ENCODE data around the gene LENG1.

The LENG1 gene

DNA sequence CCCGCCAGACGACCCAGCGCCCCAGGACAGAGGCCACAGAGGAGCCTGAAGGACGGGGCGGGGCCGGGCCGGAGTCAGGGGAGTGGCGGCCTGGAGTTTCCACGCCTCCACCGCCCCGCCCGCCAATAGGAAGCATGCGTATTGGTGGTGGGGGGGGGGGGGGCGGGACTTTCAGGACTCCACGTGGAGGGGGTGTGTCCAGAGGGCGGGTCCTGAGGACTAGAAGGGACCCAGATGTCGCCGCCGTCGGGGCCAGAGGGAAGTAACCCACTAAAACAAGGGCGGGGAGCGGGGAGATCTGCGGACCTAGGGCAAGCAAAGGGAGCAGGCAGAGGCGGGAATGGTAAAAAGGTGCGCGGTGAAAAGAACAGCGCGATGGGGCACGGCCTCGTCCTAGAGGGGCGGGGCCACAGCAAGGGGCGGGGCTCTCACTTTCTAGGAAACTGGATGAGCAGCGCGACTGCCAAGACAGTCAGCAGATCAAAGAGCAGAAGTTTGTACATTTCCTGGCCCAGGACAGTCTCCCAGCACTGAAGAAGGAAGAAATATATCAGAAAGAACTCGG, 2.8 kb upstream of the LENG1 start:
- DNase-seq = peak; percentile 75

DNA sequence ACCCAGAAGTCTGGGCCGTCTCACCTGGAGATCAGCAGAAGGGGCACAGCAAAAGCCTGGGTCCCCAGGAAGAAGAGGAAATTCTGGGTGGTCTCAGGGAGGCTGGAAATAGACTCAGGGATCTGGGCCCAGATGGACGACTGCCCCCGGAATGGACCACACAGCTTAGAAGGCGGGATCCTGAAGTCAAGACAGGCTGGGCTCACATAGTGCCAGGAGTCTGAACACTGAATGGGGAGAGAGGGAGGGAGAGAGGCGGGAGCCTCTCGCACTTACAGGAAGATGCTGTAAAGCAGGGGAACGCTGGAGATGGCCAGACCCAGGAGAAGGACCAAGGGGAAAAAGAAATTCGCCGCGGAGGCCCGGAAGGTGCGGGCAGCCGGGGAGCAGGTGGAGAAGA, 1.3 kb upstream of the LENG1 start:
- DNase-seq = no peak

DNA sequence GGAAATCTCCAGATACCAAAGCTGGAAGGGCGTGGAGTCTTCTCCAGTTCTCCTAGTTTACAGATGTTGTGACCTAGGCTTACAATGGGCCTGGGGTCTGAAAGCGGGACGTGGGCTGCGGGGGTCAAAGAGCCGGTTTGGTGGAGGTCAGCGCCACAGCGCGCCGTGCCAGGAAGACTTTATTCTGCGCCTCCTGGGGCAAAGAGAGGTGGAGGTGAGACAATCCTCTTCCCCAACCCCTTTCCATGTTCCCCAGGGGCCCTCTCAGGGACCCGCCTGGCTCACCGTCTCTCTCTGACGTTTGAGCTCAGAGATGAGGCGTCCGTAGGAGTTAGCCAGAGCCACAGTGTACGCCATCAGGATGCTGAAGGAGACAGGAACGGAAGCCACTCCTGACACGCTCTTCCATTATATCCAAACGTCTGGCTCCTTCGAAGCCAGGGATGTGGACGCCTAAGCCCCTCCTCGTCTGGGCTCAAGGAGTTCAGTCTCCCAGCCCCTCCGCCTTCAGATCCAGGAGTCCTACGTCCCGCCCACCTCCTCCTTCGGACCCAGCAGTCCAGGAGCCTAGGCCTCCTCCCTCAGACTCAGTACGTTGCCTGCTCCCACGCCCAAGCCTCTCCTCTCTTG, 776 bp upstream of the LENG1 start:
- DNase-seq = no peak

DNA sequence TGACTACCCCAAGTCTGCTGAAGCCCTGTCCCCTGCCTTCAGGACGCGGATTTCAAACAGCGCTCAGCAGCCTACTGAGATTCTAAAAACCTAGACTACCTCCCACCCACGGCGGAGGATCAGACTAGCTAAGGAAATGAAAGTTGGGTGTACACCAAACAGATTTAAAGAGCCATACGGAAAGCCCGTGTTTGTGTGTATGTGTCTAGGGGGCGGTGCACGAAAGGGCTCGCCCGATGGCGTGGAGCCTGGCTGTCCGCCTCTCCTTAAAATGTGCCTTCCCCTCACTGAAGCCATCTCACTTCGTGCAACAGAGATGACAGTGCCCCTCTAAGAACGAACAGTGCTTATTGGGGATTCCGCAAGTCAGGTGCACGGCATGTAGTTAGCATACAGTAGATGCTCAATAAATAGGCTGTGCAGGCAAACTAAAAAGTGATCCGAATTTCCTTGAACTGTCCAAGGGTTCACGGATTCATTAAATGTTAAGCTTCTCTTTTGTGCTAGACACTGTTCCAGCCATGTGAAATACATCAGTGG, 639 bp downstream of the LENG1 start:
- no peak for DNase-seq

DNA sequence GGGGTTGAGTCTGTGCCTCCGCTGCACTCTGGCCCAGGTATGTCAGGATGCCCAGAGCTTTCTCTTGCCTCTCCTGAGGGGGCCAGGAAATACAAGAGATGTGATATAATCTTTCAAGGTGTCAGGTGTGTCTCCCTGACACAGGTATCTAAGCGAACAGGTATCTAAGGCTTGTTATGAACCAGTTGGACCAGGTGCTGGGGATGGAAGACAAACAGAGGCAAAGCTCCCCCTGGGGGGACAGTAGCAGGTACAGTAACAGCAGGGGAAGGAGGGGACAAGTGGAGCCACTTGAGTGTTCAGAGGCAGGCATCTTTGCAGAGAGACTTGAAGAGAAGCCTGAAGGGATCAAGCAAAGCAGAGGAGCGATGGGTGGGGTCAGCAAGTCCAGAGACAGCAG, 2.6 kb downstream of the LENG1 start:
- no peak for DNase-seq

DNA sequence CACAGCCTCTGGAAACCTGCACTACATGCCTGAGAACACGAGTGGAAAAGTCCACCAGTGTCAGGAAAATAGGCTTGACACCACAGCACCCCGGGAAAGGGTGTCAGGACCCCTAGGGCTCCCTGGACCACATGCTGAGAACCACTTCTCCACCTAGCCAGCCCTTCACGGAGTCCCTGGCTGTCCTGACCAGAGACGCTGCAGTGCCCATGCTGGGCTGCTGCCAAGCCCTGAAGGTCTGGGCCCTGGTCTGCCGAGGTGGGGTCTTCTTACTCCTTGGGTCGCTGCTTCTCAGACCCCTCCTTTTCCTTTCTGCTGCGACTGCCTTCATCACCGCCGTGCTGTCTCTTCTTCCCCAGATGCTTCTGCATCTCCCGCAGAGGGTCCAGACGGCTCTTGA, 3.0 kb downstream of the LENG1 start:
- DNase-seq = no peak

DNA sequence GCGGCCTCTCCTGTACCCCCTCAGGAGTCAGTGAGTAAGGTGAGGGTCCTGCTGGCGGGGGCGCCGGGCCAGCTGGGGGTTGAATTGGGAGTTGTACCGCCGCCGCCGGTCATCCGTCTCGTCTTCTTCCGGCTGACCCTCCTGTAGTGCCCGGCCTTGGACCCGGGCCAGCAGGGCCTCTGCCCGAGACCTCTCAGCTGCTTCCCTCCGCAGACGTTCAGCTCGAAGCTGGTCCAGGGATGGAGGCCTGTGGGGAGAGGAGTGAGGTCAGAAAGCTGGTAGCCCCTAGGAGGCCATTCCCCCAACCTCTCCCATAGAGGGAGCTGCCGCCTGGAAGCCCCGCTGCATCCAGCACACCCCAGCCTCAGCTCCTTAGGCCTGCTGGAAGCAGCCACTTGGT, 3.8 kb downstream of the LENG1 start:
- DNase-seq = no peak

DNA sequence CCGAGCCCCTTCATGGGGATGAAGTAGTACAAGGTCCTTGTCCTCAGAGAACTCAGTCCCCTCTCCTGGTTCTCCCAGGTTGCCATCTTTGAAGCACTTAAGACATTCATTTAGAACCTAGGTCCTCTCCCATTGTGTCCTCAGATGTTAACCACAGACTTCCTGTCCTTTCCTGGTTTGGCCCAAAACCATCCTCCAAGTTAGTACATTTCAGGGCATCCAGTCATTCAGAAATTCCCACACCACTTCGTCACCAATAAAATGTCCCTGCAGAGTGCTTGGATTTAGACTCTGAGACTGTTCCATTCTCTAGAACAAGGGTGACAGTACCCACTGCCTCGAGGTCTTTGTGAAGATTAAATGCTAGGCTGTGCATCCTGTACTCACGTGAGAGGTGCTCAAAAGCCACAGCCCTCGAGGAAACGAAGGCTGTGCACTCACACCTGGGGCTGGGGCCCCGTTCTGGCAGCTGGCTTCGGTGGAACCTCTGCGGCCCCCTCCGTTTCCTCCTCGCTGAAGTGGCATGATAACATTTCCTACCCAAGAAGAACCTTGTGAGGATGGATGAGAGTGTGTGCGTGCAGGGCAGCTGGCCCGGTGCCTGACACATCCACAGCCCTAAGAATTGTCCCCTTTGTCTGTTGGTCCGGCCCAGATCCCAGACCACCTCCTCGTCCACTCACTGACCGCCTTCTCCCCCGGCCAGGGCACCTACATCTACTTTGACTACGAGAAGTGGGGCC, 4.7 kb downstream of the LENG1 start:
- DNase-seq = no peak

DNA sequence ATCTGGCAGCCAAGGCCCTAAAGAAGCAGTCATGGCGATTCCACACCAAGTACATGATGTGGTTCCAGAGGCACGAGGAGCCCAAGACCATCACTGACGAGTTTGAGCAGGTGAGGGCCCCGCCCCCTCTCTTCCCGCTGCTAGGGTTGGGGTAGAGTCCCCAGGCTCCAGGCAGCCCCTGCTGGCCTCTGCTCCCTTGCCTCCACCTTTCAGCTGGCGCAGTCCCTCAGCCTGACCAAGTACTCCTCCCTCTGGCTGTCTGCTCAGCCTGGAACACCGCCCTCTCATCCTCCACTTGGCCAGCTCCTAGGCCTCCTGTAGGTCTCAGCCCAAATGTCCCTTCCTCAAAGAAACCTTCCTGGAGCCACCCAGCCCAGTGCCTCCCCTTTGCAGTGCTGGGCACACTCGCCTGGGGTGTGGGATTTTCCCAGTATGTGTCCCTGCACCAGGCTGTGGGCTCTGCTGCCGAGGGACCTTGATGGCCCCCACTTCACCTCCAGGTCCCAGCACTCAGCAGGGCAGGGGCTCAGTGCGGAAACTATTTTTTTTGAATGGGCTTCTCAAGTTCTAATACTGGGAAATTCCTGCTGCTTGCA, 5.7 kb downstream of the LENG1 start:
- no peak for DNase-seq

DNA sequence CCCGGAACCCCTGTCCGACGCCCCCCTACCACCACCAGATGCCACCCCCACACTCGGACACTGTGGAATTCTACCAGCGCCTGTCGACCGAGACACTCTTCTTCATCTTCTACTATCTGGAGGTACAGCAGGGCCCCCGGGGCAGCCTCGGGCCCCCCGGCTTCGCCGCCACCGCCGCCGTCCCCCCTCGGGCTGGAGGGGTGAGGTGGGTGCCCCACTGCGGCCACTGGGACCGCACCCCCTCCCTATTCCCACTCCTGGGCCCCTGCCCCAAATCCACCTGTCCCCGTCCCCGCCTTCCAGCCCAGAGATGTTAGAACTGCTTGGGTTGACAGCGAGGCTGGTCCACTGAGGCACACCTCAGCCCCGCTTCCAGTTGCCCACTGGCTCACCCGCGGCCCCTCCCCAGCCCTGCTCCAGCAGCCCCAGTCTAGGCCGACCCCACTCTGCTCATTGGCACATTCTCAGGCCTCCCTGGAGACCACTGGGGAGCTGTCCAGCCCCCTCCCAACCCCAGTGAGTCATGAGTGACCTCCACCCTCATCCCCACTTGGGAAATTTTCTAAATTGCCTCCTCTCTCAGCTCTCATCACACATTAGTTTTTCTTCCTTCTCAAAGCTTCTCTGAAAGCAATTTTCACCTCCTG, 6.5 kb downstream of the LENG1 start:
- no peak for DNase-seq

DNA sequence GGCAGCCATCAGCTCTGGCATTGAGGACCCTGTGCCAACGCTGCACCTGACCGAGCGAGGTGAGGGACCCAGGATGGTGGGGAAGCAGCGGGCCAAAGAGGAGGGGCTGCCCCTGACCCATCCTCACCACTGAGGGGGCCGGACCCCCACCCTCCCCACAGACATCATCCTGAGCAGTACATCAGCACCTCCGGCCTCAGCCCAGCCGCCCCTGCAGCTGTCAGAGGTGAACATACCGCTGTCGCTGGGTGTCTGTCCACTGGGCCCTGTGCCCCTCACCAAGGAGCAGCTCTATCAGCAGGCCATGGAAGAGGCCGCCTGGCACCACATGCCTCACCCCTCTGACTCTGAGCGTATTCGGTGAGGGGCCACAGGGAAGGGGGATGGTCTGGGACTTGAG, 7.3 kb downstream of the LENG1 start:
- DNase-seq = no peak

DNA sequence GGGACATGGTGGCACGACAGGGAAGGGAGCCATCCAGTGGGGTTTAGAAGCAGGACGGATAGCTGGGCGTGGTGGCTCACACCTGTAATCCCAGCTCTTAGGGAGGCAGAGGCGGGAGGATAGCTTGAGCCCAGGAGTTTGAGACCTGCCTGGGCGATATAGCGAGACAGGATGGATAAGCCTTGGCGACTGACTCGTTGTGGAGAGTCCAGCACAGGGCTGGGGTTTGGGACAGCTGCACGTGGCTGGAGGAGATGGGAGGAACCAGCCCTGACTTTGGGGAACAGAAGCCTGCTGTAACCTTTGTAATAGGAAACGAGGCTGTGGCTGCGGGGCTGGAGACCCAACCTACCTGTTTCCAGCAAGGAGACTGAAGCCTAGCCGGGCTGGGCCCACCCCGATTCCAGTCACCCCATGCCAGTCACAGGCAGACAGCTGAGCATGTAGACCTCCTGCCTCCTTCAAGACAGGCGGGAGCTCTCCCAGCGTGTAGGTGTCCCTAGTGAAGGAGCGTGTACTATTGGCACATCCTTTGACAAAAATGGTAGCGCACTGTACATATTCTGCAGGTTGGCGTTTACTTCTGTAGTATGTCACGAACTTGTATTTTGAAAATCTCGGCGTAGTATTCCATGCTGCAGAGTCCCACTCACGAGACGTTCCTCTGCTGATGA, 8.0 kb downstream of the LENG1 start:
- no peak for DNase-seq

DNA sequence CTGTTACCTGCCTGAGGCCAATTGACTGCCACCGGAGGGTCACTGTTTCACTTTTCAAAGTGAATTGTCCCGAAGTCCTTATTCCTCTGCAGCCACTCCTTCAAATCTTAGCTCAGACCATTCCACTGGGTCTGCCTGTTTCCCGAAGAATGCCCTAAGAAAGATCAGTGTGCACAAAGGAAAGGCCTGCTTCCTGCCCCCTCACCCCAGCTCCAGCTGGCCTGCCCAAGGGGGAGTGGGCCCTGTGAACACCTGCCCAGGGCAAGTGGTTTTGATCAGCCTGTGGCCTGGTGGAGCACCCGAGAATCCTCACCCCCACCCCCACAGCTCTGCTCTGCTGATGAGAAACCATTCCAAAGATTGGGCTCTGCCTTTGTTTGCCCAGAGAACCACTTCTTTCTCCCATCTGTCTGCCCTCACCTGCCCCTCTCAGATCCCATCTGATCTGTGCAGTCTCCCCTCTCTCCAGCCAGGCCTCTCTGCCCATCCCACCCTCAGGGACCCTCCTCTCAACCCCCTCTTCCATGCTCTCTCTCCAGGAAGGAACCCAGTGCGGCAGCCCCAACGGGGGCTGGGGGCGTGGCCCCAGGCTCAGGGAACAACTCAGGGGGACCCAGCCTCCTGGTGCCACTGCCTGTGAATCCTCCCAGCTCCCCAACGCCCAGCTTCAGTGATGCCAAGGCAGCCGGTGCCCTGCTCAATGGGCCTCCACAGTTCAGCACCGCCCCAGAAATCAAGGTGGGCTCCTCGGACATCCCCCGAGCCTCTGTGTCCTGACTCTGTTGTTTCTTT, 10.3 kb downstream of the LENG1 start:
- no peak for DNase-seq

DNA sequence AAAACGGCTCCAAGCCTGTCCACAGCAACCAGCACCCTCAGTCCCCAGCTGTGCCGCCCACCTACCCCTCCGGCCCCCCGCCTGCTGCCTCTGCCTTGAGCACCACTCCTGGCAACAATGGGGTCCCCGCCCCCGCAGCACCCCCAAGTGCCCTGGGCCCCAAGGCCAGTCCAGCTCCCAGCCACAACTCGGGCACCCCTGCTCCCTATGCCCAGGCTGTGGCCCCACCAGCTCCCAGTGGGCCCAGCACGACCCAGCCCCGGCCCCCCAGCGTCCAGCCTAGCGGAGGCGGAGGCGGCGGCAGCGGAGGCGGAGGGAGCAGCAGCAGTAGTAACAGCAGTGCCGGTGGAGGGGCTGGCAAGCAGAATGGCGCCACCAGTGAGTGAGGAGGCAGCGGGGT, 11.4 kb downstream of the LENG1 start:
- no peak for DNase-seq

DNA sequence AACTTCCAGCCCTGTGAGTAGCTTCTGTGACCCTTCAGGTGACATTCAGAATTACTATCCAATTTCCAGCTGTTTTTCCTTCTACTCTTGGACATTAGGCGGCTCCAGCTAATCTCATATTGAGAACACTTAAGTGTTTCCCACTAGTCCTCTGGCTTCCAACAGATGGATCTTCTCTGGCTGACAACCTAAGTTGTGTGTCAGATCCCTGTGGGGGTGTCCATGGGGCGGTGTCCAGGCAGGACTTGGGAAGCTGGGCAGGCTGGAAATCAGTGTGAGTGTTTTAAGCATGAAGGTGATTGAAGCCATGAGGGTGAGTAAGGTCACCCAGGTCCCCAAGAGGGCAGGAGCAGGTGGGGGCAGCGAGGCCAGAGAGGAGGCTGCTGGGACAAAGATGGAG, 11.8 kb downstream of the LENG1 start:
- no peak for DNase-seq

DNA sequence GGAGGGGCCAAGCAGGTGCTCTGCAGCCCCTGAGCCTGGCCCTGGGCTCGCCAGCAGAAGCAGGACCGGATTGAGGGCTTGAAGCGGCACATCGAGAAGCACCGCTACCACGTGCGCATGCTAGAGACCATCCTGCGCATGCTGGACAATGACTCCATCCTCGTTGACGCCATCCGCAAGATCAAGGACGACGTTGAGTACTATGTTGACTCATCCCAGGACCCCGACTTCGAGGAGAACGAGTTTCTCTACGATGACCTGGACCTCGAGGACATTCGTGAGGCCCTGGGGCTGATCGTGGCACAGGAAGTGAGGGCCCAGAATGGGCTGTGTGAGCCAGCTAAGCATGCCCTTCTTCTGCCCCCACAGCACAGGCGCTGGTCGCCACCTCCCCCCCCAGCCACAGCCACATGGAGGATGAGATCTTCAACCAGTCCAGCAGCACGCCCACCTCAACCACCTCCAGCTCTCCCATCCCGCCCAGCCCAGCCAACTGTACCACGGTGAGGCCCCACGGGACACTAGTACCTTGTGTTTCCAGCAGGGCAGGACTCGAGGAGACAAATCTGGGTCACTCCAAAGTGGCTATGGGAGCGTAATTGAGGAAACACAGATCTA, 13.9 kb downstream of the LENG1 start:
- no peak for DNase-seq

DNA sequence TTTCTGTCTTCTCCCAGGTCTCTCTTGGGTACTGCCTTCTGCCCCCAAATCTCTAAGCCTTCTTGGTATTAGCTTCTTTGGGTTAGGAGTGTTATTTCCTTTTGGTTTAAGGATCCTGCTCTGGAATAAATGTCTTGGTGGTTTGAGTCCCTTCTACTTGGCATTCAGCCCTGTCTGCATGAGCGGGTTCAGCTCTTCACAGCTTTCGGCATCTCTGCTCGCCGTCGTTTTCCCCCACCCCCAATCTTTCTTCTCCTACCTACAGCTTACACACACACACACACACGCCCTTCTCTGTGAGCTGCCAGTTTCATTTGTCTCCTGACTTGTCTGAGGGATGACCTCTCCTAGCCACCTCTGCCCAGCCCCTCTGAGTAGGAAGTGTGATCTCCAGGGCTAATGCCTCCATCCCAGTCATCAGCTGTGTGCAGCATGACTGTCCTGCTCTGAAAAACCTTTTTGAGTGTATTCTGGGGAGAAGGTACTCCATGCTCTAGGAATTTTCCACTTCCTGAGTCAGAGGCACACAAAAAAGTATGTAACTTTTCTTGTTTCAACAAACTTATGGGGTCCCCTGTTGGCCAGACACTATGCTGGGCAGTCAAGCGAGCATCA, 17.2 kb downstream of the LENG1 start:
- no peak for DNase-seq

DNA sequence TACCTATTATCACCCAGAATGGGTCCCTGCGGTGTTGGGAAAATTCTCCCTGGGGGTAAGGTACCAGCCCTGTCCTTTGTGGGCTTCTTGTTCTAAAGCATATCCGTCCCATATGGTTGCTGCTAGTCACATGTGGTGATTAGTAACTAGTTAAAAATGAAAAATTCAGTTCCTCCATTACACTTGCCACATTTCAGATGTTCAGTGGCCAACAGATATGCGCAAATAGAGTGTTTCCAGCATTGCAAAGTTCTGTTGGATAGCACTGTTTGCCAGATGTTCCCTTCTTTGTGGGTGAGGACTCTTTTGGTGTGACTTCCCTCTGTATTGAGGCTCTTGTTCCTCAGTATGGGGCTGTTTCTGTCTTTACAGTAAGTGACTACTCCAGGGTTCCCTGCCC, 18.2 kb downstream of the LENG1 start:
- no peak for DNase-seq

DNA sequence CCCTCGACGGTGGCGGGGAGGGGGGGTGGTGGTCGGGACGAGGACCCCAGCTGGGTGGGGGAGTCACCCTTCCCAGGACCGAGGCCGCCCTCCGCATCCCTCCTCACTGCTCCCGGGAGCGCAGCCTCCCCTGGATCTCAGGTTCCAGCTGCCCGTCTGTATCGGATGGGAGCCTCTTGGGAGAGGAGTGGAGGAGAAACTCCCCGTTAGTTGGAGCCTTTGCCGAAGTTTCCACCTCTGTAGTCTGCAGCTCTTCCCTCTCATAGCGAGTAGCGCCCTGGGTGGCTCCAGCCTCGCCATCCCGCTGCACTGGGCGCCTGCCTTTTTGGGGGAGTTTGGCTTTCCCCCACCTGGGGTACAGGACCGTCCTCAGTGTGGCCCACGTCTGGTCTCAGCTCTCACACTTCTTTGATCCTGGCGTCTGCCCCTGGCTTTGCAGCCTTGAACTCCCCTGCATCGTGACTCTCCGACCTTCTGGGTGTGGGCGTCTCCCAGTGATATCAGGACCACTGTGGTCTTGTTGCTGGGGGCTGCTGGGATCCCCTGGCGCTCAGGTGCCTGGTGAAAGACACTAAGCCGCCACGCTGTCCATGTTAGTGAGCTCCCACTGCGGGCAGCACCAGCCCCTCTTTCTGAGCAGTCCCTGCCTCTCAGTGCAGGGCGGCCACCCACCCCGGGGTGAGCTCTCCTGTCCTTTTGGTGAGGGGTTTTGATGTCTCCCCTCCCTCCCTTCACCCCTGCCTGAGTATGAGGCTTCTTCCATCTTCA, 20.8 kb downstream of the LENG1 start:
- DNase-seq = peak; percentile 17

Data from effector CD8-positive, alpha-beta T cell (primary cell).